Gastrocnemius medialis (tissue), 4 donors: Measurements from ENCODE around the gene KRTAP9-9. TPM values are rescaled to one million over a fixed set of nuclear protein-coding genes. Genes with fewer than 3 reads are reported as not detected.
"Not testable (repeated sequence)": the region's sequence is repeated elsewhere in the genome, so short reads cannot be mapped to it uniquely, and the experiment has no call there.

Source experiments
- ATAC-seq, 2 donors: fragments of 150-250 bp; one replicate each; pipeline ENCODE4 v1.9.1; 2016
- DNase-seq, 2 donors: peaks; one replicate each; pipeline ENCODE4 v3.0.0-alpha.2; 2019
- H3K27ac ChIP-seq, 4 donors: fragments of 200-600 bp; sonication (generic); 1 replicate in 1 of 4; 2 replicates in 3 of 4; pipeline ENCODE4 v1.5.1; 2016 to 2018; ENCODE audit warnings: mild to moderate bottlenecking in 2 of 4, moderate library complexity in 1 of 4
- H3K27me3 ChIP-seq, 3 donors: fragments of 200-600 bp; sonication (generic) in 2 of 3; 1 replicate in 1 of 3; 2 replicates in 2 of 3; pipeline versions ENCODE4 v1.5.1 to v1.6.0; 2016 to 2019; ENCODE audit warnings: mild to moderate bottlenecking in 1 of 3, moderate library complexity in 1 of 3
- H3K36me3 ChIP-seq, 2 donors: fragments of 200-600 bp; sonication (generic) in 1 of 2; one replicate each; pipeline ENCODE4 v1.5.1; 2017 to 2018
- H3K4me1 ChIP-seq, 2 donors: fragments of 200-600 bp; sonication (generic) in 1 of 2; one replicate each; pipeline ENCODE4 v1.5.1; 2016 to 2017; ENCODE audit warnings: mild to moderate bottlenecking in 2 of 2
- H3K4me3 ChIP-seq, 4 donors: fragments of 200-600 bp; sonication (generic) in 3 of 4; 1 replicate in 1 of 4; 2 replicates in 3 of 4; pipeline ENCODE4 v1.5.1; 2016 to 2019; ENCODE audit warnings: mild to moderate bottlenecking in 2 of 4
- H3K9me3 ChIP-seq, 3 donors: fragments of 200-600 bp; sonication (generic) in 2 of 3; 1 replicate in 1 of 3; 2 replicates in 2 of 3; pipeline ENCODE4 v1.5.1; 2016 to 2019
- CTCF ChIP-seq, 5 experiments: fragments of 450-650 bp in 3 of 5; fragments of 200-600 bp in 2 of 5; sonication (generic) in 2 of 5; IDR thresholded peaks in 4 of 5; conservative IDR thresholded peaks in 1 of 5; 1 replicate in 4 of 5; 2 replicates in 1 of 5; pipeline ENCODE4 v1.5.1; 2016 to 2019; ENCODE audit warnings: antibody characterized with exemption in 5 of 5, mild to moderate bottlenecking in 3 of 5, moderate library complexity in 3 of 5
- POLR2A ChIP-seq, 2 donors: fragments of 450-650 bp; IDR thresholded peaks; one replicate each; pipeline ENCODE4 v1.6.1; 2017; ENCODE audit warnings: antibody characterized with exemption in 2 of 2, mild to moderate bottlenecking in 2 of 2, moderate library complexity in 2 of 2
- in situ Hi-C, 4 donors: fragments of 200-750 bp; cut with MboI; loops; one replicate each; pipeline versions ENCODE4 v1.15.0 to v1.8.0; 2017; ENCODE audit warnings: low sequenced_read_pairs in 4 of 4
- intact Hi-C: fragments of 100-400 bp; cut with DNase I; formaldehyde crosslinking; loops from one replicate; pipeline ENCODE4 v1.15.1; 2023; ENCODE audit warnings: low total_unique reads
- total RNA-seq, 4 donors: library from RNA; depleted of rRNA; stranded (reverse); fragments of >200 nt; gene quantifications; one replicate each; pipeline versions ENCODE4 v1.1.0 to v1.2.3, GENCODE V29; 2016

The KRTAP9-9 gene
- total RNA-seq, 4 donors from 2014 or later, result not detected

GRCh38 chr17:41271858-41272257 is 16.7 kb downstream of the KRTAP9-9 start:
- ATAC-seq, result no peak
- in situ Hi-C loops (loop anchor here in 1 of 4 donors (25.0 kb wide), 1 partner anchor 110 kb away; the partner anchor contains the start of genes KRTAP4-3 and KRTAP4-4), intact Hi-C loops (no loop called here)
- no peaks in the 10 kb centered on the region for H3K9me3 ChIP-seq
- H3K4me3 ChIP-seq, result no peak overlapping the region
- H3K27me3 ChIP-seq, result peaks cover 0 to 3% (median 0%) of the 10 kb centered on the region in 3 donors
- no peak for DNase-seq
- H3K27ac ChIP-seq, result no peak overlapping the region
- TF ChIP-seq CTCF (IDR thresholded peaks at IDR 0.05 in 4 of 5, conservative IDR thresholded peaks at IDR 0.05 in 1 of 5) (no peak), POLR2A (IDR thresholded peaks at IDR 0.05) (no peak)
- no peaks in the 10 kb centered on the region for H3K36me3 ChIP-seq
- H3K4me1 ChIP-seq, result no peaks in the 10 kb centered on the region

DNA sequence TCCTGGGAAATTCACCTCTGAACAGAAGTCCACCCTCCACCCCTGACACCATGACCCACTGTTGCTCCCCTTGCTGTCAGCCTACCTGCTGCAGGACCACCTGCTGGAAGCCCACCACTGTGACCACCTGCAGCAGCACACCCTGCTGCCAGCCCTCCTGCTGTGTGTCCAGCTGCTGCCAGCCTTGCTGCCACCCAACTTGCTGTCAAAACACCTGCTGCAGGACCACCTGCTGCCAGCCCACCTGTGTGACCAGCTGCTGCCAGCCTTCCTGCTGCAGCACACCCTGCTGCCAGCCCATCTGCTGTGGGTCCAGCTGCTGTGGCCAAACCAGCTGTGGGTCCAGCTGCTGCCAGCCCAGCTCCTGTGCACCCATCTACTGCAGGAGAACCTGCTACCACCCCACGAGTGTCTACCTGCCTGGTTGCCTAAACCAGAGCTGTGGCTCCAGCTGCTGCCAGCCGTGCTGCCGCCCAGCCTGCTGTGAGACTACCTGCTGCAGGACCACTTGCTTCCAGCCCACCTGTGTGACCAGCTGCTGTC is 20.5 kb downstream of the KRTAP9-9 start, which contains the start of gene KRTAP9-7:
Gene KRTAP9-7, plus strand, starts transcription at position 51 of the 543 bp plus-strand sequence. Its CDS starts 0 bp downstream, at position 51.
- in situ Hi-C loops, H3K36me3 ChIP-seq, H3K4me1 ChIP-seq, H3K27ac ChIP-seq, intact Hi-C loops, H3K27me3 ChIP-seq, DNase-seq, ATAC-seq, H3K4me3 ChIP-seq, H3K9me3 ChIP-seq: not testable (repeated sequence)

DNA sequence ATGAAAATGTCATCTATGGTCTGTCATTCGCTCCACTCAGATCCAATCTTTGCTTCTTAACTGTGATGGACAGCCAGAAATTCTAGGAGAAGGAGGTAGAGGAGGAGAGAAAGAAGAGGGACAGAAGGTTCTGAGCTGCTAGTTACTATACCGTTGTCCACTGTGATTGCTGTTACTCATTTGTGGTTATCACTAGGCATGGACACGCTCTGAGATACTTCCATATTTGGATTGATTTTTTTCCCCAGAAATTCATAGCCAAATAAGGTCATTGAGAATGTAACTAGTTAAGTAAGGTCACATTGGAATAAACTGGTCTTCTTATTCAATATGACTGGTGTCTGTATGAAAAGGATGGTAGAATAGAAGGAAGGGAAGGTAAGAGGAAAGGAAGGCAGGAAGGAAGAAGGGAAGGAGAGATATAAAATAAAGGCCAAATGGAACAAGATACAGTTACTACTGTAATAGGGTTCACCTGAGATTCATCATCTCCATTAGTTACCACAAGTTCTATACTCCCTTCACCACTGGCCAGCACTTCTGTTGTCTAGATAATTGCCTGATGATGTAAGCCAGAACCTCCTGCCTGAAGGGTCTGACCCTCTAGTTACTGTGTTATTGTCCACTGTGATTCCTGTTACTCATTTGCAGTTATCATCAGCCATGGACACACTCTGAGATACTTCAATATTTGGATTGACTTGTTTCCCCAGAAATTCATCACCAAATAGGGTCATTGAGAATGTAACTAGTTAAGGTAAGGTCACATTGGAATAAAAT is 23.2 kb downstream of the KRTAP9-9 start:
- in situ Hi-C loops, result no loop called here

GRCh38 chr17:41284043-41284442 is 28.9 kb downstream of the KRTAP9-9 start:
- ATAC-seq, result no peak
- intact Hi-C loops, result no loop called here

More for the DNA sequence above, 23.2 kb downstream of the KRTAP9-9 start:
- no peak for DNase-seq
- intact Hi-C loops, result no loop called here
- Histone ChIP-seq H3K4me3 (no peak overlapping the region), H3K4me1 (no peaks in the 10 kb centered on the region), H3K36me3 (no peaks in the 10 kb centered on the region), H3K27me3 (peaks cover 0 to 4% (median 3%) of the 10 kb centered on the region in 3 donors), H3K27ac (no peak overlapping the region), H3K9me3 (no peaks in the 10 kb centered on the region)
- no peak for ATAC-seq
- TF ChIP-seq CTCF (IDR thresholded peaks at IDR 0.05 in 4 of 5, conservative IDR thresholded peaks at IDR 0.05 in 1 of 5), result no peak
- no peak for TF ChIP-seq POLR2A (IDR thresholded peaks at IDR 0.05)

More at GRCh38 chr17:41284043-41284442, 28.9 kb downstream of the KRTAP9-9 start:
- Histone ChIP-seq H3K27me3 (peaks cover 0 to 4% (median 0%) of the 10 kb centered on the region in 3 donors), H3K36me3 (no peaks in the 10 kb centered on the region), H3K4me3 (no peak overlapping the region), H3K9me3 (no peaks in the 10 kb centered on the region), H3K4me1 (no peaks in the 10 kb centered on the region), H3K27ac (no peak overlapping the region)
- in situ Hi-C loops, result no loop called here
- DNase-seq, result no peak
- TF ChIP-seq POLR2A (IDR thresholded peaks at IDR 0.05), result no peak
- TF ChIP-seq CTCF (IDR thresholded peaks at IDR 0.05 in 4 of 5, conservative IDR thresholded peaks at IDR 0.05 in 1 of 5), result no peak
